SIG-M5 treated with dmso at 0.1 percent for 504 hours (cell line): ENCODE results near the gene HYCC1.
"Not testable (repeated sequence)": the region's sequence is repeated elsewhere in the genome, so short reads cannot be mapped to it uniquely, and the experiment has no call there.

Source experiments
- DNase-seq: peaks from one replicate; lab custom pipeline; 2025; ENCODE audit not compliant: unreplicated experiment; lab: John Stamatoyannopoulos, UW

HYCC1 gene

GRCh38 chr7:23013715-23014649 is at the start of gene HYCC1:
Gene HYCC1, minus strand, starts transcription at chr7:23014130. Its CDS starts 23,019 bp downstream, at chr7:22991111.
- DNase-seq = peak; percentile 98

GRCh38 chr7:23062452-23062851 is 48.5 kb upstream of the HYCC1 start:
- DNase-seq = no peak

DNA sequence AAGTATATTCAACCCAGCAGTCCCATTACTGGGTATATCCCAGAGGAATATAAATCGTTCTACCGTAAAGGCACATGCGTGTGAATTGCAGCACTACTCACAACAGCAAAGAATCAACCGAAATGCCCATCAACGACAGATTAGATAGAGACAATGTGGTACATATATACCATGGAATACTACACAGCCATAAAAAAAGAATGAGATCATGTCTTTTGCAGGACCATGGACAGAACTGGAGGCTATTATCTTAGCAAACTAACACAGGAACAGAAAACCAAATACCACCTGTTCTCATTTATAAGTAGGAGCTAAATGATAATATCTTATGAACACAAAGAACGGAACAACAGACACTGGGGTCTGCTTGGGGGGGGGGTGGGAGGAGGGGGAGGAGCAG is 47.4 kb upstream of the HYCC1 start:
- DNase-seq = no peak

DNA sequence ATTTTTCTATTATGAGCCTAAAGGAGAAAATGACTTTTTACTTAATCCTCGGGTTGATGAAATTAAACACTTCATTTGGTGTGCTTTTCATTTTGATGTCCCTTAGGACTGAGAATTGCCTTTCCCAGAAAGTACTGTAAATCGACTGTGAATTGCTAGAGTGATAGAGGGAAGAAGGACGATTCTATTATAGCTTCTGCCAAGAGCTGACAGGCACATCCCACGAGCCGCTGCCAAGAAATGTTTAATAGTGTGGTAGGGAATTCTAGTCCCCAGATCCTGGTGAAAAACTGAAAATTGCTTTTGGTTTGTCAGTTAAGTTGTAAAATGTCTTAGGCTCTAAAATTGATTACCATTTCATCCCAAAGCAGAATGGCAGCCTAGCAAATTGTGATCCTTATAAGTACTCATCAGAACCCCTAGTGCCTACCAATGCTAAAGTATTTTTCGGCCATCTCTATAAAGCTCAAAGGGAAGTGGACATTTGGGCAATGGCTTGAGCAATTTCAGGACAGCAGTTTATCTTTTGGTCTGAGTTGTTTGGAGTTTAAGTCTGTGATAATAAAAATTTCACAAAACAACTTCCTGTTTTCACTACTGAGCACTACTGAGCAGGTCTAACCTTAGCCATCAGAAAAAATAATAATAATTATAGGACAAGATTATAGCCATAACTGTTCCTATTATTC is 44.6 kb upstream of the HYCC1 start:
- DNase-seq = no peak

GRCh38 chr7:23055582-23056178 is 41.8 kb upstream of the HYCC1 start:
- DNase-seq = peak; percentile 75

DNA sequence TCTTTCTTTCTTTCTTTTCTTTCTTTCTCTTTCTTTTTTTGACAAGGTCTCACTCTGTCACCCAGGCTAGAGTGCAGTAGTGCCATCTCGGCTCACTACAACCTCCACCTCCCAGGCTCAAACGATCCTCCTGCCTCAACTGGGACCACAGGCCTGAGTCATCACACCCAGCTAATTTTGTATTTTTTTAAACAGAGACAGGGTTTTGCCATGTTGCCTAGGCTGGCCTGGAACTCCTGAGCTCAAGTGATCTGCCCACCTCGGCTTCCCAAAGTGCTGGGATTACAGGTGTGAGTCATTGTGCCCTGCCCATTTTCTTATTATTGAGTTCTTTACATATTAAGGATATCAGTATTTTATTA is 37.2 kb upstream of the HYCC1 start:
- DNase-seq = not testable (repeated sequence)

- DNase-seq = not testable (repeated sequence)
Measured at GRCh38 chr7:23046336-23046735, 32.4 kb upstream of the HYCC1 start.

DNA sequence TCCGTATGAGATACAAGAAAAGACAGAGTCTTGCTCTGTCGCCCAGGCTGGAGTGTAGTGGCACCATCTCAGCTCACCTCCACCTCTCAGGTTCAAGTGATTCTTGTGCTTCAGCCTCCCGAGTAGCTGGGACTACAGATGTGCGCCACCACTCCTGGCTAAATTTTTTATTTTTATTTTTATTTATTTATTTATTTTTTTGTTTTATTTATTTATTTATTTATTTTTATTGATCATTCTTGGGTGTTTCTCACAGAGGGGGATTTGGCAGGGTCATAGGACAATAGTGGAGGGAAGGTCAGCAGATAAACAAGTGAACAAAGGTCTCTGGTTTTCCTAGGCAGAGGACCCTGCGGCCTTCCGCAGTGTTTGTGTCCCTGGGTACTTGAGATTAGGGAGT is 31.2 kb upstream of the HYCC1 start:
- DNase-seq = not testable (repeated sequence)

DNA sequence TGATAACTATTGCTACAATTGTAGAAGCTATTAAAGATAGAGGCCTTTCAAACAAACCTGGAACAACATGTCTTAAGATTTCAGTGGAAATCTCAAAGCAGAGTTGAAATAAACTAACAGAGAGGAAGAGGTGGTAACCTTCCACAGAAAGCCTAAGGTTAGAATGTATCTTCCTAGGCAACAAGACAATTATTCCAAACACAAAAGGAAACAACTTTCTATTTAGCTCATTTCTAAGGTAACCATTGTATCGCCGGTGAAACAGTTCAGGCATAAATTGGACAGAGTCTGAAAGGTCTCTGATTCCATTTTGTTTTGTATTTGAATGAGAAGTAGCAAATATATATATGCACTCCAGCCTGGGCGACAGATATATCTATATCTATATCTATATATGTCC is 30.7 kb upstream of the HYCC1 start:
- DNase-seq = no peak

- no peak for DNase-seq
Measured at GRCh38 chr7:23043441-23043840, 29.5 kb upstream of the HYCC1 start.

- DNase-seq = not testable (repeated sequence)
Measured at GRCh38 chr7:23039674-23040073, 25.7 kb upstream of the HYCC1 start.

DNA sequence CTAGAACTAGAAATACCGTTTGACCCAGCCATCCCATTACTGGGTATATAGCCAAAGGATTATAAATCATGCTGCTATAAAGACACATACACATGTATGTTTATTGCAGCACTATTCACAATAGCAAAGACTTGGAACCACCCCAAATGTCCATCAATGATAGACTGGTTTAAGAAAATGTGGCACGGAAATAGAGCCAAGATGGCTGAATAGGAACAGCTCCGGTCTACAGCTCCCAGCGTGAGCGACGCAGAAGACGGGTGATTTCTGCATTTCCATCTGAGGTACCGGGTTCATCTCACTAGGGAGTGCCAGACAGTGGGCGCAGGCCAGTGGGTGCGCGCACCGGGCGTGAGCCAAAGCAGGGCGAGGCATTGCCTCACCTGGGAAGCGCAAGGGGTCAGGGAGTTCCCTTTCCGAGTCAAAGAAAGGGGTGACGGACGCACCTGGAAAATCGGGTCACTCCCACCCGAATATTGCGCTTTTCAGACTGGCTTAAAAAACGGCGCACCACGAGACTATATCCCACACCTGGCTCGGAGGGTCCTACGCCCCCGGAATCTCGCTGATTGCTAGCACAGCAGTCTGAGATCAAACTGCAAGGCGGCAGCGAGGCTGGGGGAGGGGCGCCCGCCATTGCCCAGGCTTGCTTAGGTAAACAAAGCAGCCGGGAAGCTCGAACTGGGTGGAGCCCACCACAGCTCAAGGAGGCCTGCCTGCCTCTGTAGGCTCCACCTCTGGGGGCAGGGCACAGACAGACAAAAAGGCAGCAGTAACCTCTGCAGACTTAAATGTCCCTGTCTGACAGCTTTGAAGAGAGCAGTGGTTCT is 21.8 kb upstream of the HYCC1 start:
- not testable (repeated sequence) for DNase-seq

GRCh38 chr7:23027261-23027660 is 13.3 kb upstream of the HYCC1 start:
- no peak for DNase-seq

DNA sequence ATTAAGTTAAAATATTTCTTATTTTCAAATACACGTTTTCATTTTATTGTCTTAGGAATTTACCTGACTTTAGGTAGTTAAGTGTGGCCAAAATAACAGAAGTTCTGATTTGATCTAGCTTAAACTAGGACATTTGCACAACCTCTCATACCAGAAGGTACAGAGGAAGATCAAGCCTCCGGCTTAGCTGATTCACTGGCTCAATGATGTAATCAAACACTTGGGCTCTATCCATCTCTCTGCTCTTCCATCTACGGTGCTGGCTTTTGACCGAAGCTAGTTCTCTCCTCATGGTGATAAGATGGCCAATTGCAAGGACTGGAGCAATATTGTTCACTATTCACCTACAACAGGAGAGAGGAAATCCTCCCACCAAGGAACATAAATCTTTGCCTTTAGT is 12.2 kb upstream of the HYCC1 start:
- DNase-seq = no peak

- no peak for DNase-seq
Measured at GRCh38 chr7:23024454-23024853, 10.5 kb upstream of the HYCC1 start.

- DNase-seq = no peak
Measured at GRCh38 chr7:23022851-23023250, 8.9 kb upstream of the HYCC1 start.

GRCh38 chr7:23022258-23022769 is 8.4 kb upstream of the HYCC1 start:
- DNase-seq = no peak

DNA sequence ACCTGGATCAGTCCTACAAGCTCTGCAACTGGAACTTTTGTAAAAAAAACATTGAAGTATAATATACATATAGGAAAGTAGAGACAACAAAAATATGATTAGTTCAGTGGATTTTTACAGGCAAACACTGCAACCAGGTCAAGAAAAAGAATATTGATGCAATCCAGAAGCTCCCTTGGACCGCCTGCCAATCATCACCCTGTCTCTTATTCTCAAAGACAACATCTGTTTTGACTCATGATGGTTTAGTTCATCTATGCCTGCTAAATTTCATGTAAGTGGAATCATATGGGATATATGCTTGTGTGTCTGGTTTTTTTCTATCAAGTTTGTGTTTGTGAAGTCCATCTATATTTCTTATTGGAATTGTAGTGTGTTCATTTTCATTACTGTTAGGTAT is 7.7 kb upstream of the HYCC1 start:
- no peak for DNase-seq

- no peak for DNase-seq
Measured at GRCh38 chr7:23020742-23021401, 6.9 kb upstream of the HYCC1 start.

- DNase-seq = no peak
Measured at GRCh38 chr7:23018750-23019149, 4.8 kb upstream of the HYCC1 start.
